Liver (tissue), 9 donors: ENCODE measurements around the gene PLAAT4. TPM values are rescaled to one million over a fixed set of nuclear protein-coding genes. Genes with fewer than 3 reads are reported as not detected.

Source experiments
- DNase-seq: peaks from one replicate; pipeline ENCODE4 v3.0.0-alpha.2; 2017; ENCODE audit warnings: low spot score
- H3K27ac ChIP-seq, 2 donors: one replicate each; pipeline ENCODE4 v1.7.0; 2013; ENCODE audit warnings: inconsistent platforms in 2 of 2, low read length in 2 of 2, control low read depth in 1 of 2, low read depth in 1 of 2, mild to moderate bottlenecking in 1 of 2
- H3K27me3 ChIP-seq, 4 donors: one replicate each; pipeline versions ENCODE4 v1.6.1 to v1.7.0; 2013; ENCODE audit warnings: low read length in 3 of 4, inconsistent platforms in 1 of 4, mild to moderate bottlenecking in 1 of 4, moderate library complexity in 1 of 4; ENCODE audit not compliant: control insufficient read depth in 4 of 4, insufficient read depth in 4 of 4
- H3K36me3 ChIP-seq, 4 donors: one replicate each; pipeline versions ENCODE4 v1.6.1 to v1.7.0; 2013; ENCODE audit warnings: low read length in 3 of 4, mild to moderate bottlenecking in 3 of 4, low read depth in 1 of 4, moderate library complexity in 1 of 4; ENCODE audit not compliant: control insufficient read depth in 4 of 4, insufficient read depth in 3 of 4
- H3K4me1 ChIP-seq, 4 donors: one replicate each; pipeline versions ENCODE4 v1.6.1 to v1.7.0; 2013; ENCODE audit warnings: low read length in 3 of 4, mild to moderate bottlenecking in 3 of 4, moderate library complexity in 1 of 4; ENCODE audit not compliant: control insufficient read depth in 4 of 4, insufficient read depth in 4 of 4
- H3K4me3 ChIP-seq, 3 donors: one replicate each; pipeline versions ENCODE4 v1.6.1 to v1.7.0; 2013; ENCODE audit warnings: low read length in 3 of 3, control low read depth in 1 of 3, low read depth in 1 of 3, mild to moderate bottlenecking in 1 of 3
- H3K9ac ChIP-seq, 2 donors: one replicate each; pipeline ENCODE4 v1.7.0; 2013; ENCODE audit warnings: low read length in 2 of 2, mild to moderate bottlenecking in 2 of 2, moderate library complexity in 2 of 2, control low read depth in 1 of 2, low read depth in 1 of 2
- H3K9me3 ChIP-seq, 4 donors: one replicate each; pipeline versions ENCODE4 v1.6.1 to v1.7.0; 2013; ENCODE audit warnings: low read length in 3 of 4; ENCODE audit not compliant: control insufficient read depth in 4 of 4
- ATF3 ChIP-seq: IDR thresholded peaks from 2 replicates; pipeline ENCODE4 v1.6.1; 2016; ENCODE audit warnings: antibody characterized with exemption
- EGR1 ChIP-seq, 2 donors: IDR thresholded peaks; 2 replicates each; pipeline ENCODE4 v1.6.1; 2016 to 2018; ENCODE audit warnings: antibody characterized with exemption in 2 of 2, low read depth in 2 of 2
- FOXA2 ChIP-seq: IDR thresholded peaks from 2 replicates; pipeline ENCODE4 v1.6.1; 2016; ENCODE audit warnings: antibody characterized with exemption
- HNF4A ChIP-seq, 2 donors: conservative IDR thresholded peaks; 2 replicates each; pipeline ENCODE4 v1.6.1; 2016; ENCODE audit warnings: antibody characterized with exemption in 2 of 2, mild to moderate bottlenecking in 2 of 2
- HNF4G ChIP-seq: IDR thresholded peaks from 2 replicates; pipeline ENCODE4 v1.6.1; 2016; ENCODE audit warnings: antibody characterized with exemption
- JUND ChIP-seq, 2 donors: IDR thresholded peaks; 2 replicates each; pipeline ENCODE4 v1.6.1; 2016; ENCODE audit warnings: antibody characterized with exemption in 2 of 2
- MAX ChIP-seq: IDR thresholded peaks from 2 replicates; pipeline ENCODE4 v1.6.1; 2016; ENCODE audit warnings: antibody characterized with exemption
- NR2F2 ChIP-seq: IDR thresholded peaks from 2 replicates; pipeline ENCODE4 v1.6.1; 2016; ENCODE audit warnings: antibody characterized with exemption
- RAD21 ChIP-seq, 2 donors: IDR thresholded peaks; 2 replicates each; pipeline ENCODE4 v1.6.1; 2016; ENCODE audit warnings: antibody characterized with exemption in 2 of 2, mild to moderate bottlenecking in 2 of 2
- RXRA ChIP-seq, 2 donors: IDR thresholded peaks; 2 replicates each; pipeline ENCODE4 v1.6.1; 2017 to 2018; ENCODE audit warnings: antibody characterized with exemption in 2 of 2, mild to moderate bottlenecking in 1 of 2
- ZBTB33 ChIP-seq: IDR thresholded peaks from 2 replicates; pipeline ENCODE4 v1.6.1; 2016; ENCODE audit warnings: antibody characterized with exemption
- whole genome bisulfite sequencing: extraction: QIAGEN DNeasy Blood & Tissue Kit; methylation state at CpG from one replicate; pipeline ENCODE4 v1.1.7; 2013; 5-methylcytosine and 5-hydroxymethylcytosine counted together
- polyA plus RNA-seq, 2 donors: library from polyadenylated mRNA; stranded (reverse) in 1 of 2; unstranded in 1 of 2; fragments of 200-250 nt in 1 of 2; fragments of >200 nt in 1 of 2; fragmentation: Nextera tagmentation in 1 of 2; extraction: Ambion mirVana in 1 of 2; gene quantifications; one replicate each; pipeline versions ENCODE4 v1.2.1 to v1.2.3, GENCODE V29; 2013 to 2015
- total RNA-seq, 2 donors: library from RNA; depleted of rRNA; stranded (reverse); fragments of >200 nt; gene quantifications; one replicate each; pipeline ENCODE4 v1.2.3, GENCODE V29; 2014
- TF ChIP-seq, protein P1 (sequence below): fragments of 150-350 bp; IDR thresholded peaks from 2 replicates; pipeline ENCODE4 v1.5.1; 2017; ENCODE audit warnings: improper control_type of control experiment, low read depth, low read length; ENCODE audit not compliant: missing input control
- TF ChIP-seq, protein P2 (sequence below): IDR thresholded peaks from 2 replicates; pipeline ENCODE4 v1.6.1; 2016; ENCODE audit warnings: antibody characterized with exemption, mild to moderate bottlenecking
- donor health status: healthy.
- donor health status: healthy.
- donor health status: healthy.
- donor health status: healthy.
- donor health status: healthy.

PLAAT4 gene
- total and polyA plus RNA-seq, 4 donors = 4.4 to 86.4 (median 44.8) TPM

GRCh38 chr11:63558459-63559157 is 22.0 kb downstream of the PLAAT4 start:
- Histone ChIP-seq H3K27ac (no peak overlapping the region), H3K4me3 (no peak overlapping the region)
- TF ChIP-seq ZBTB33 (no peak), MAX (no peak), RAD21 (IDR thresholded peaks at IDR 0.05) (no peak), NR2F2 (no peak), EGR1 (IDR thresholded peaks at IDR 0.05; ENCODE audit: low read depth in 2 of 2) (no peak), ATF3 (no peak), FOXA2 (no peak), HNF4A (conservative IDR thresholded peaks at IDR 0.05) (no peak), HNF4G (no peak), RXRA (IDR thresholded peaks at IDR 0.05) (no peak), JUND (IDR thresholded peaks at IDR 0.05) (no peak)
- TF ChIP-seq, protein P1, sequence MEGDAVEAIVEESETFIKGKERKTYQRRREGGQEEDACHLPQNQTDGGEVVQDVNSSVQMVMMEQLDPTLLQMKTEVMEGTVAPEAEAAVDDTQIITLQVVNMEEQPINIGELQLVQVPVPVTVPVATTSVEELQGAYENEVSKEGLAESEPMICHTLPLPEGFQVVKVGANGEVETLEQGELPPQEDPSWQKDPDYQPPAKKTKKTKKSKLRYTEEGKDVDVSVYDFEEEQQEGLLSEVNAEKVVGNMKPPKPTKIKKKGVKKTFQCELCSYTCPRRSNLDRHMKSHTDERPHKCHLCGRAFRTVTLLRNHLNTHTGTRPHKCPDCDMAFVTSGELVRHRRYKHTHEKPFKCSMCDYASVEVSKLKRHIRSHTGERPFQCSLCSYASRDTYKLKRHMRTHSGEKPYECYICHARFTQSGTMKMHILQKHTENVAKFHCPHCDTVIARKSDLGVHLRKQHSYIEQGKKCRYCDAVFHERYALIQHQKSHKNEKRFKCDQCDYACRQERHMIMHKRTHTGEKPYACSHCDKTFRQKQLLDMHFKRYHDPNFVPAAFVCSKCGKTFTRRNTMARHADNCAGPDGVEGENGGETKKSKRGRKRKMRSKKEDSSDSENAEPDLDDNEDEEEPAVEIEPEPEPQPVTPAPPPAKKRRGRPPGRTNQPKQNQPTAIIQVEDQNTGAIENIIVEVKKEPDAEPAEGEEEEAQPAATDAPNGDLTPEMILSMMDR = no peak
- TF ChIP-seq, protein P2, sequence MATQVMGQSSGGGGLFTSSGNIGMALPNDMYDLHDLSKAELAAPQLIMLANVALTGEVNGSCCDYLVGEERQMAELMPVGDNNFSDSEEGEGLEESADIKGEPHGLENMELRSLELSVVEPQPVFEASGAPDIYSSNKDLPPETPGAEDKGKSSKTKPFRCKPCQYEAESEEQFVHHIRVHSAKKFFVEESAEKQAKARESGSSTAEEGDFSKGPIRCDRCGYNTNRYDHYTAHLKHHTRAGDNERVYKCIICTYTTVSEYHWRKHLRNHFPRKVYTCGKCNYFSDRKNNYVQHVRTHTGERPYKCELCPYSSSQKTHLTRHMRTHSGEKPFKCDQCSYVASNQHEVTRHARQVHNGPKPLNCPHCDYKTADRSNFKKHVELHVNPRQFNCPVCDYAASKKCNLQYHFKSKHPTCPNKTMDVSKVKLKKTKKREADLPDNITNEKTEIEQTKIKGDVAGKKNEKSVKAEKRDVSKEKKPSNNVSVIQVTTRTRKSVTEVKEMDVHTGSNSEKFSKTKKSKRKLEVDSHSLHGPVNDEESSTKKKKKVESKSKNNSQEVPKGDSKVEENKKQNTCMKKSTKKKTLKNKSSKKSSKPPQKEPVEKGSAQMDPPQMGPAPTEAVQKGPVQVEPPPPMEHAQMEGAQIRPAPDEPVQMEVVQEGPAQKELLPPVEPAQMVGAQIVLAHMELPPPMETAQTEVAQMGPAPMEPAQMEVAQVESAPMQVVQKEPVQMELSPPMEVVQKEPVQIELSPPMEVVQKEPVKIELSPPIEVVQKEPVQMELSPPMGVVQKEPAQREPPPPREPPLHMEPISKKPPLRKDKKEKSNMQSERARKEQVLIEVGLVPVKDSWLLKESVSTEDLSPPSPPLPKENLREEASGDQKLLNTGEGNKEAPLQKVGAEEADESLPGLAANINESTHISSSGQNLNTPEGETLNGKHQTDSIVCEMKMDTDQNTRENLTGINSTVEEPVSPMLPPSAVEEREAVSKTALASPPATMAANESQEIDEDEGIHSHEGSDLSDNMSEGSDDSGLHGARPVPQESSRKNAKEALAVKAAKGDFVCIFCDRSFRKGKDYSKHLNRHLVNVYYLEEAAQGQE = no peak

DNA sequence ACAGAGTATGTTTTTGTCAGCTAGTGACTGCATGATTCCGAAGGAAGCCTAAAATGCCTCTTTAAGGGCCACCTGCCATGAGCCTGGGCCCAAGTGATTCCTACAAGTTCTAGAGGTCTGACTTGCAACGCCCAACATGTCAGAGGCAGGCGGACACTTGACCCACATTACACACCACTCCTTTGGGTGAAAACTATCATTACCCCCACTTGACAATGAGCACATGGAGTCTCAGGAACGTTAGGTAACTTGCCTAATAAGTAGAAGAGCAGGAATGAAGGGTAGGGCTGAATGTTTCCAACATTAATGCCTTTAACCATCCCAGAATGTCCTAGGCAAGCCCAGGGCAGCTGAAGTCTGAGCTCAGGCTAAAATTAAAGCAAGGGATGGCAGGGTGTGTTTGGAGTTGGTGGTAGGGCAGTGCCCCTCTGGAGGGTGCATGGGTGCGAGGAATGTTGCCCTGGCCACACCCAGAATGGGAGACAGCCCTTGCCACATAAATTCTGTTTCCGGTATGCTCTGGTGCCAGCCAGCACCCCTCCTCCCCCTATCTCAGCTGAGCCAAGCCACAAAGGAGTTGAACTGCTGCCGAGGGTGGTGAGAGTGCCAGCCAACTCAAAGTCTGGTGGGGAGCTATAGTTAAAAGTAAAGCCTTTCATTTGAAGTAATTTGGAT is 24.0 kb downstream of the PLAAT4 start:
- Histone ChIP-seq H3K9me3 (no peaks in the 10 kb centered on the region), H3K4me1 (peaks cover 0 to 6% (median 4%) of the 10 kb centered on the region in 4 donors), H3K36me3 (no peaks in the 10 kb centered on the region), H3K9ac (no peak overlapping the region), H3K27ac (no peak overlapping the region), H3K4me3 (no peak overlapping the region), H3K27me3 (no peaks in the 10 kb centered on the region)
- 76% methylated on average over 7 of the region's 7 CpGs for WGBS
- no peak for DNase-seq
- no peak for TF ChIP-seq JUND (IDR thresholded peaks at IDR 0.05)
- no peak for TF ChIP-seq HNF4G
- no peak for TF ChIP-seq FOXA2
- no peak for TF ChIP-seq NR2F2

More at GRCh38 chr11:63558459-63559157, 22.0 kb downstream of the PLAAT4 start:
- Histone ChIP-seq H3K4me1 (peaks cover 0 to 6% (median under 1%) of the 10 kb centered on the region in 4 donors), H3K9ac (no peak overlapping the region), H3K27me3 (no peaks in the 10 kb centered on the region), H3K9me3 (no peaks in the 10 kb centered on the region), H3K36me3 (no peaks in the 10 kb centered on the region)
- WGBS = 93% methylated on average over 7 of the region's 7 CpGs
- no peak for DNase-seq
